Keratinocyte (primary cell): ENCODE measurements around the gene DNAJA4. TPM values are rescaled to one million over a fixed set of nuclear protein-coding genes. Genes with fewer than 3 reads are reported as not detected.

Experiments
- DNase-seq: peaks from one replicate; pipeline ENCODE4 v3.0.0-alpha.2; 2011; ENCODE audit warnings: low read depth, missing footprints, low spot score
- FAIRE-seq: peaks from 2 replicates; lab custom pipeline; 2011; peaks lifted over from hg19 to GRCh38; lab: Jason Lieb, UNC
- H2AFZ ChIP-seq: 2 replicates; pipeline ENCODE4 v1.6.0; 2012; ENCODE audit warnings: low read length, control low read depth, inconsistent platforms; ENCODE audit not compliant: control insufficient read depth
- H3K27ac ChIP-seq: 2 replicates; pipeline ENCODE4 v1.5.1; 2011; ENCODE audit warnings: low read length; ENCODE audit not compliant: control insufficient read depth, insufficient read depth
- H3K27me3 ChIP-seq: 3 replicates; pipeline ENCODE4 v1.6.0; 2011; ENCODE audit warnings: low read length; ENCODE audit not compliant: control insufficient read depth, insufficient read depth; ENCODE audit errors: extremely low read depth
- H3K36me3 ChIP-seq, 2 experiments: 2 replicates in 1 of 2; 3 replicates in 1 of 2; pipeline ENCODE4 v1.5.1; 2011; ENCODE audit warnings: low read length in 2 of 2, mild to moderate bottlenecking in 1 of 2; ENCODE audit not compliant: control insufficient read depth in 2 of 2, insufficient read depth in 2 of 2; ENCODE audit errors: extremely low read depth in 1 of 2
- H3K4me1 ChIP-seq: 3 replicates; pipeline ENCODE4 v1.5.1; 2011; ENCODE audit warnings: low read length; ENCODE audit not compliant: control insufficient read depth, insufficient read depth; ENCODE audit errors: extremely low read depth
- H3K4me2 ChIP-seq: 3 replicates; pipeline ENCODE4 v1.6.0; 2011; ENCODE audit warnings: low read depth, low read length; ENCODE audit not compliant: control insufficient read depth, insufficient read depth; ENCODE audit errors: extremely low read depth
- H3K4me3 ChIP-seq, 3 experiments: fragments of 200-600 bp in 1 of 3; sonication (generic) in 1 of 3; 2 replicates in 2 of 3; 3 replicates in 1 of 3; pipeline ENCODE4 v1.5.1; 2011 to 2016; ENCODE audit warnings: low read length in 3 of 3, mild to moderate bottlenecking in 3 of 3, control low read depth in 2 of 3, inconsistent platforms in 1 of 3, low read depth in 1 of 3, mixed read lengths in 1 of 3, mixed run types in 1 of 3, moderate library complexity in 1 of 3; ENCODE audit not compliant: control insufficient read depth in 2 of 3, insufficient read depth in 2 of 3; ENCODE audit errors: extremely low read depth in 1 of 3
- H3K79me2 ChIP-seq: 2 replicates; pipeline ENCODE4 v1.6.0; 2012; ENCODE audit warnings: low read length; ENCODE audit not compliant: control insufficient read depth, insufficient read depth
- H3K9ac ChIP-seq: 3 replicates; pipeline ENCODE4 v1.6.0; 2011; ENCODE audit warnings: low read length; ENCODE audit not compliant: control insufficient read depth, insufficient read depth; ENCODE audit errors: extremely low read depth
- H3K9me1 ChIP-seq: 3 replicates; pipeline ENCODE4 v1.6.0; 2011; ENCODE audit warnings: low read length; ENCODE audit not compliant: control insufficient read depth, insufficient read depth; ENCODE audit errors: extremely low read depth
- H3K9me3 ChIP-seq: 2 replicates; pipeline ENCODE4 v1.5.1; 2012; ENCODE audit warnings: low read depth, low read length; ENCODE audit not compliant: control insufficient read depth
- H4K20me1 ChIP-seq: 3 replicates; pipeline ENCODE4 v1.6.0; 2011; ENCODE audit warnings: low read length; ENCODE audit not compliant: control insufficient read depth, insufficient read depth; ENCODE audit errors: extremely low read depth
- EZH2 ChIP-seq: IDR thresholded peaks from one replicate; pipeline ENCODE4 v1.6.1; 2012; ENCODE audit warnings: inconsistent platforms, mild to moderate bottlenecking, low read length, moderate library complexity
- dilution Hi-C: fragments of 300-500 bp; cut with MboI; formaldehyde crosslinking; loops from one replicate; pipeline ENCODE4 v1.7.0; 2020; ENCODE audit warnings: low sequenced_read_pairs; ENCODE audit not compliant: extremely low pct_ligation_motif_present
- polyA plus RNA-seq, 5 experiments: library from polyadenylated mRNA; depleted of rRNA in 3 of 5; stranded (reverse) in 3 of 5; stranded (forward) in 1 of 5; unstranded in 1 of 5; fragments of >200 nt; gene quantifications; 1 replicate in 1 of 5; 2 replicates in 3 of 5; 3 replicates in 1 of 5; pipeline versions ENCODE4 v1.2.1 to v1.2.3, GENCODE V29; 2011 to 2012; ENCODE audit warnings: missing spikeins in 2 of 5, low read depth in 1 of 5, low replicate concordance in 1 of 5
- TF ChIP-seq, protein P1 (sequence below), 3 experiments: IDR thresholded peaks in 1 of 3; conservative IDR thresholded peaks in 1 of 3; optimal IDR thresholded peaks in 1 of 3; 2 replicates in 2 of 3; 3 replicates in 1 of 3; pipeline versions ENCODE3 to v1.5.1; 2011; ENCODE audit warnings: low read length in 3 of 3, mild to moderate bottlenecking in 3 of 3, moderate library complexity in 2 of 3, control low read depth in 1 of 3, inconsistent platforms in 1 of 3; ENCODE audit not compliant: insufficient read depth in 2 of 3; ENCODE audit errors: extremely low read depth in 1 of 3

Gene DNAJA4
- polyA plus RNA-seq, 1 donor (not counting 4 experiments of a cell fraction or from before 2014, with no cell fraction given) = 4.1 TPM

DNA sequence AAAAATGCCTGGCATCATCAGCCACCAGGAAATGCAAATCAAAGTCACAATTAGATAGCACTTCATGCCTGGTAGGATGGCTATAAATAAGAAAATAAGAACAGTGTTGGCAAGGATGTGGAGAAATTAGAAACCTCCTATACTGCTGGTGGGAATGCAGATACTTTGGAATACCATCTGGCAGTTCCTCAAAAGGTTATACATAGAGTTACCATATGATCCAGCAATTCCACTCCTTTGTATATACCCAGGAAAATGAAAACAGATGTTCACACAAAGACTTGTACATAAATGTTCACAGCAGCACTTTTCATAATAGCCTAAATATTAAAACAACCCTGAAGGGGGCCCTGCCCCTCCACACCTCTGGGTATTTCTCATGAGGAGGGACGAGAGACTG is 43.6 kb upstream of the DNAJA4 start:
- Histone ChIP-seq H2AFZ (no peak overlapping the region), H3K9ac (no peak overlapping the region), H3K27ac (no peak overlapping the region), H3K4me3 (no peak overlapping the region), H3K27me3 (no peaks in the 10 kb centered on the region), H4K20me1 (no peaks in the 10 kb centered on the region), H3K9me1 (peaks cover 2% of the 10 kb centered on the region), H3K4me1 (peaks cover 6% of the 10 kb centered on the region), H3K36me3 (no peaks in the 10 kb centered on the region), H3K79me2 (no peaks in the 10 kb centered on the region), H3K9me3 (no peaks in the 10 kb centered on the region), H3K4me2 (no peak overlapping the region)
- DNase-seq (no peak), FAIRE-seq (no peak)
- dilution Hi-C loops = no loop called here
- TF ChIP-seq, protein P1, sequence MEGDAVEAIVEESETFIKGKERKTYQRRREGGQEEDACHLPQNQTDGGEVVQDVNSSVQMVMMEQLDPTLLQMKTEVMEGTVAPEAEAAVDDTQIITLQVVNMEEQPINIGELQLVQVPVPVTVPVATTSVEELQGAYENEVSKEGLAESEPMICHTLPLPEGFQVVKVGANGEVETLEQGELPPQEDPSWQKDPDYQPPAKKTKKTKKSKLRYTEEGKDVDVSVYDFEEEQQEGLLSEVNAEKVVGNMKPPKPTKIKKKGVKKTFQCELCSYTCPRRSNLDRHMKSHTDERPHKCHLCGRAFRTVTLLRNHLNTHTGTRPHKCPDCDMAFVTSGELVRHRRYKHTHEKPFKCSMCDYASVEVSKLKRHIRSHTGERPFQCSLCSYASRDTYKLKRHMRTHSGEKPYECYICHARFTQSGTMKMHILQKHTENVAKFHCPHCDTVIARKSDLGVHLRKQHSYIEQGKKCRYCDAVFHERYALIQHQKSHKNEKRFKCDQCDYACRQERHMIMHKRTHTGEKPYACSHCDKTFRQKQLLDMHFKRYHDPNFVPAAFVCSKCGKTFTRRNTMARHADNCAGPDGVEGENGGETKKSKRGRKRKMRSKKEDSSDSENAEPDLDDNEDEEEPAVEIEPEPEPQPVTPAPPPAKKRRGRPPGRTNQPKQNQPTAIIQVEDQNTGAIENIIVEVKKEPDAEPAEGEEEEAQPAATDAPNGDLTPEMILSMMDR (optimal IDR thresholded peaks at IDR 0.05 in 1 of 3, IDR thresholded peaks at IDR 0.05 in 1 of 3, conservative IDR thresholded peaks at IDR 0.05 in 1 of 3; ENCODE audit: extremely low read depth in 1 of 3, insufficient read depth in 2 of 3, low read length in 3 of 3) = no peak
- TF ChIP-seq EZH2 = no peak

DNA sequence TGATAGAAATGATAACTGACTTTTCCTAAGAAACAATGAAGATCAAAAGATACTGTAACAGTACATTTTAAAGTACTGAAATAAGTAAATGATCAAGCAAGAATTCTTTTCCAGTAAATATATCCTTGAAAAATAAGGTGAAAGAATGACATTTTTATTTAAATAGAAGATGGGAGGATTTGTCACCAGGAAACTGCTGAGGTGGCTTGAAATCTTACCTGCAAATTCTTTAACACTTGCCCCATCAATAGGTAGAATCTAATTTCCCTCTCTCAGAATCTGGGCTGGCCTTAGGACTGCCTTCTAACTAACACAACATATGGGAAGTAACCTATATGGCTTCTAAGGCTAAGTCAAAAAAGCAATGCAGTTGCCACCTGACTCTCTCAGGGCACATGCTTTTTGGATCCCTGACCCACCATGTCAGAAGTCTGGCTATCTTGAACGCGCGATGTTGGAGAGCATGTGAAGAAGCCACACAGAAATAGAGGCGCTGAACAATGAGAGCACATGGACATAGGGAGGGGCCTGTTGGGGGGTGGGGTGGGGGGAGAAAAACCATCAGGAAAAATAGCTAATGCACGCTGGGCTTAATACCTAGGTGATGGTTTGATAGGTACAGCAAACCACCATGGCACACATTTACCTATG is 41.5 kb upstream of the DNAJA4 start:
- Histone ChIP-seq H3K4me3 (no peak overlapping the region), H2AFZ (no peak overlapping the region), H3K9me3 (no peaks in the 10 kb centered on the region), H3K79me2 (no peaks in the 10 kb centered on the region), H3K27ac (no peak overlapping the region), H3K36me3 (no peaks in the 10 kb centered on the region), H4K20me1 (no peaks in the 10 kb centered on the region), H3K9ac (no peak overlapping the region), H3K4me1 (no peaks in the 10 kb centered on the region), H3K27me3 (no peaks in the 10 kb centered on the region), H3K9me1 (no peaks in the 10 kb centered on the region), H3K4me2 (no peak overlapping the region)
- no peak for FAIRE-seq
- DNase-seq = no peak
- dilution Hi-C loops = no loop called here
- TF ChIP-seq, protein P1 (optimal IDR thresholded peaks at IDR 0.05 in 1 of 3, IDR thresholded peaks at IDR 0.05 in 1 of 3, conservative IDR thresholded peaks at IDR 0.05 in 1 of 3; ENCODE audit: extremely low read depth in 1 of 3, insufficient read depth in 2 of 3, low read length in 3 of 3) = no peak
- no peak for TF ChIP-seq EZH2
